Left ventricle myocardium inferior (tissue), 1 donor: Measurements from ENCODE around the gene ACACA. TPM values are rescaled to one million over a fixed set of nuclear protein-coding genes. Genes with fewer than 3 reads are reported as not detected.
"Not testable (repeated sequence)": the region's sequence is repeated elsewhere in the genome, so short reads cannot be mapped to it uniquely, and the experiment has no call there.

ENCODE experiments used
- DNase-seq: peaks from one replicate; pipeline ENCODE4 v3.0.0-alpha.2; 2020
- H3K27ac ChIP-seq: fragments of 200-600 bp; replicated peaks from 2 replicates; pipeline ENCODE4 v1.8.0; 2021
- H3K27me3 ChIP-seq: fragments of 200-600 bp; 2 replicates; pipeline ENCODE4 v1.8.0; 2021; ENCODE audit warnings: low read depth
- H3K36me3 ChIP-seq: fragments of 200-600 bp; 2 replicates; pipeline ENCODE4 v1.8.0; 2021
- H3K4me1 ChIP-seq: fragments of 200-600 bp; 2 replicates; pipeline ENCODE4 v1.8.0; 2021
- H3K4me3 ChIP-seq: fragments of 200-600 bp; 2 replicates; pipeline ENCODE4 v1.8.0; 2021; ENCODE audit warnings: mild to moderate bottlenecking, moderate library complexity
- H3K9me3 ChIP-seq: fragments of 200-600 bp; replicated peaks from 2 replicates; pipeline ENCODE4 v1.8.0; 2021
- intact Hi-C: fragments of 100-400 bp; cut with micrococcal nuclease; formaldehyde crosslinking; loops from one replicate; pipeline ENCODE4 v1.11.0; 2022
- total RNA-seq: library from RNA; stranded (reverse); fragmentation: NEBNext Ultra II Directional; extraction: Animal tissue kit (Norgen Biotek cat#: 25700); gene quantifications from one replicate; pipeline ENCODE4 v1.2.1, GENCODE V29; 2021
- TF ChIP-seq, protein P1 (sequence below): fragments of 200-600 bp; IDR thresholded peaks from 2 replicates; pipeline ENCODE4 v1.8.0; 2021; ENCODE audit warnings: antibody characterized with exemption, mild to moderate bottlenecking, borderline replicate concordance
- donor health status: DM: no; HTN: yes; CAD: no; lungs with severe emphysema.

Gene ACACA
- total RNA-seq, 1 donor from 2014 or later, result 16.2 TPM

DNA sequence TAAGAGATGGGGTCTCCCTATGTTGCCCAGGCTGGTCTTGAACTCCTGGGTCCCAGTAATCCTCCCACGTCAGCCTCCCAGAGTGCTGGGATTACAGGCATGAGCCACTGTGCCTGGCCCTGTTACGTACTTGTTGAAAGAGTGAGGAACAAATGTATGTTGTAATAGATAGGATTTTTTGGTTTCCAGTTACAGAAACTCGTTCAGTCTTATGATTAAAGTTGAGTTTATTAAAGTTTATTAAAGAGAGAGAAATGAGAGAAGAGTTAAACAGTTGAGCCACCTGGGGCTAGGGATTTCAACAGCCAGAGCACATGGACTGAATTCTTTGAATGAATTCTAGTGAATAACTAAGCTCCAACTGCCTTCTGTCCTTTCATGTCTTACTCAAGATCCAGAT lies 3.7 kb upstream of the ACACA start:
- Histone ChIP-seq H3K36me3 (peaks cover 42% of the 10 kb centered on the region), H3K4me1 (peaks cover 25% of the 10 kb centered on the region), H3K9me3 (no peaks in the 10 kb centered on the region), H3K27me3 (no peaks in the 10 kb centered on the region), H3K27ac (no peak overlapping the region), H3K4me3 (no peak overlapping the region)
- intact Hi-C loops, result no loop called here
- no peak for DNase-seq
- TF ChIP-seq, protein P1, sequence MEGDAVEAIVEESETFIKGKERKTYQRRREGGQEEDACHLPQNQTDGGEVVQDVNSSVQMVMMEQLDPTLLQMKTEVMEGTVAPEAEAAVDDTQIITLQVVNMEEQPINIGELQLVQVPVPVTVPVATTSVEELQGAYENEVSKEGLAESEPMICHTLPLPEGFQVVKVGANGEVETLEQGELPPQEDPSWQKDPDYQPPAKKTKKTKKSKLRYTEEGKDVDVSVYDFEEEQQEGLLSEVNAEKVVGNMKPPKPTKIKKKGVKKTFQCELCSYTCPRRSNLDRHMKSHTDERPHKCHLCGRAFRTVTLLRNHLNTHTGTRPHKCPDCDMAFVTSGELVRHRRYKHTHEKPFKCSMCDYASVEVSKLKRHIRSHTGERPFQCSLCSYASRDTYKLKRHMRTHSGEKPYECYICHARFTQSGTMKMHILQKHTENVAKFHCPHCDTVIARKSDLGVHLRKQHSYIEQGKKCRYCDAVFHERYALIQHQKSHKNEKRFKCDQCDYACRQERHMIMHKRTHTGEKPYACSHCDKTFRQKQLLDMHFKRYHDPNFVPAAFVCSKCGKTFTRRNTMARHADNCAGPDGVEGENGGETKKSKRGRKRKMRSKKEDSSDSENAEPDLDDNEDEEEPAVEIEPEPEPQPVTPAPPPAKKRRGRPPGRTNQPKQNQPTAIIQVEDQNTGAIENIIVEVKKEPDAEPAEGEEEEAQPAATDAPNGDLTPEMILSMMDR, result no peak

DNA sequence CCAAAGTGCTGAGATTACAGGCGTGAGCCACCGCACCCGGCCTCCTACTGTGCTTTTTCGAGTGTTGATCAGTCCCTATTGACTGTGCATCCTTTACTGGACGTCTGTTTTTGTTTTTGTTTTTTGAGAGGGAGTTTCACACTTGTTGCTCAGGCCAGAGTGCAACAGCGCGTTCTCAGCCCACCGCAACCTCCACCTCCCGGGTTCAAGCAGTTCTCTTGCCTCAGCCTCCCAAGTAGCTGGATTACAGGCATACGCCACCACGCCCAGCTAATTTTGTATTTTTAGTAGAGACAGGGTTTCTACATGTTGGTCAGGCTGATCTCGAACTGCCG lies 1.5 kb upstream of the ACACA start:
- not testable (repeated sequence) for H3K27me3 ChIP-seq, DNase-seq, H3K9me3 ChIP-seq
- Histone ChIP-seq H3K27ac (peak overlapping the region; percentile 97), H3K36me3 (peaks cover 21% of the 10 kb centered on the region), H3K4me1 (peaks cover 31% of the 10 kb centered on the region), H3K4me3 (peak overlapping the region; percentile 80)
- intact Hi-C loops, result loop anchor here (5.0 kb wide), 1 partner anchor 79 kb away; the partner anchor contains the start of gene DUSP14

DNA sequence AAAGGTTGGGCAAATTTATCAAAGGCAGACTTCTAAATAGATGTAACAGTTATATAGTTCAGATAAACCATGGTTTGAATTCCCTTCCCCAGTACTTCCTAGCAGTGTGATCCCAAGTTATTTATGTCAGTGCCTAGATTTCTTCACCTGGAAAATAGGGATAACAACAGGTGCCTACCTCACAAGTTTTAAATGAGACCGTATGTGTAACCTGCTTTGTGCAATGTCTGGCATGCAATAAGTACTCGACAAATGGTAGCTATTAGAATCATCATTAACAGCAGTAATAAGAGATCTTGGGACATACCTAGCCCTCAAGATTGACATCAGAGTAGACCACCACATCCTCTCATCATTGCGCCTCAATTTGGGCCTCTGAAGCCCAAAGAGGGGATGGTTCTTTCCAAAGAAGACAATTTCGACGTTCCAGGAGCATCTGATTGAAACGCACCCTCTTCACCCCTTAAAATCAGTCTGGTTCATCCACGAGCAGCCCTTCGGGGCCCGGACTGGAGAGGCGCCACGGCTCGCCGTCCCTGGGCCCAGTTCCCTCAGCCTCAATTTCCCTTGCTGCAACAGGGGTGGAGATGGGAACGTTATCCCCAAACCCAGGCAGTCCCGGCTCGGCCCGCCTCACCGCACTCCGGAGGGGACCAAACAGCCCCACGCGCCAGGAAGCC lies 541 bp downstream of the ACACA start:
- intact Hi-C loops, result loop anchor here (5.0 kb wide), 1 partner anchor 81 kb away; the partner anchor contains the start of gene DUSP14
- H3K9me3 ChIP-seq, result no peaks in the 10 kb centered on the region
- peak overlapping the region; percentile 80 for H3K4me3 ChIP-seq
- H3K27me3 ChIP-seq, result no peaks in the 10 kb centered on the region
- H3K4me1 ChIP-seq, result peaks cover 31% of the 10 kb centered on the region
- peak overlapping the region; percentile 97 for H3K27ac ChIP-seq
- peaks cover 2% of the 10 kb centered on the region for H3K36me3 ChIP-seq
- DNase-seq, result no peak
- TF ChIP-seq, protein P1, result no peak

DNA sequence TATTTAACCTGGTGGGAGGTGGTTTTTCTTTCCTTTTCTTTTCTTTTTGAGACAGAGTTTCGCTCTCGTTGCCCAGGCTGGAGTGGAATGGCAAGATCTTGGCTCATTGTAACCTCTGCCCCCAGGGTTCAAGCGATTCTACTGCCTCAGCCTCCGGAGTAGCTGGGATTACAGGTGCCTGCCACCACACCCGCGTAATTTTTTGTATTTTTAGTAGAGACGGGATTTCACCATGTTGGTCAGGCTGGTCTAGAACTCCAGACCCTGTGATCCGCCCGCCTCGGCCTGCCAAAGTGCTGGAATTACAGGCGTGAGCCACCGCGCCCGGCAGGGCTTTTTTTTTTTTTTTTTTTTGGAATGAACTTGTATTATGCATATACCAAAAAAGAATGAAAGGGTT lies 1.1 kb downstream of the ACACA start:
- intact Hi-C loops, result loop anchor here (5.0 kb wide), 1 partner anchor 82 kb away; the partner anchor contains the start of gene DUSP14
- H3K9me3 ChIP-seq, H3K27ac ChIP-seq, DNase-seq, H3K36me3 ChIP-seq, H3K27me3 ChIP-seq: not testable (repeated sequence)
- peak overlapping the region; percentile 80 for H3K4me3 ChIP-seq
- H3K4me1 ChIP-seq, result peaks cover 31% of the 10 kb centered on the region

DNA sequence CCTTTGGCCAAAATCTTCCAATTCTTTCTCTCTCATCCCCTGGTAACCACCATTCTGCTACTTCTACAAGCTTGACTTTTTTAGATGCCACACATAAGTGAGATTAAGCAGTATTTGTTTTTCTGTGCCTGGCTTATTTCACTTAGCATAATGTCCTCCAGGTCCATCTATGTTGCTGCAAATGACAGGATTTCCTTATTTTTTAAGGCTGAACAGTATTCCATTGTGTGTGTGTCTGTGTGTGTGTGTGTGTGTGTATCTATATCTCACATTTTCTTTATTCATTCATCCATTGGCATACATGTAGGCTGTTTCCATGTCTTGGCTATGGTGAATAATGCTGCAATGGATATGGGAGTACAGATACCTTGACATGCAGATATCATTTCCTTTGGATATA lies 6.1 kb downstream of the ACACA start:
- TF ChIP-seq, protein P1, result no peak
- no peaks in the 10 kb centered on the region for H3K27me3 ChIP-seq
- DNase-seq, result no peak
- H3K9me3 ChIP-seq, result no peaks in the 10 kb centered on the region
- no peaks in the 10 kb centered on the region for H3K36me3 ChIP-seq
- no peak overlapping the region for H3K27ac ChIP-seq
- H3K4me3 ChIP-seq, result no peak overlapping the region
- peaks cover 15% of the 10 kb centered on the region for H3K4me1 ChIP-seq
- intact Hi-C loops, result no loop called here

DNA sequence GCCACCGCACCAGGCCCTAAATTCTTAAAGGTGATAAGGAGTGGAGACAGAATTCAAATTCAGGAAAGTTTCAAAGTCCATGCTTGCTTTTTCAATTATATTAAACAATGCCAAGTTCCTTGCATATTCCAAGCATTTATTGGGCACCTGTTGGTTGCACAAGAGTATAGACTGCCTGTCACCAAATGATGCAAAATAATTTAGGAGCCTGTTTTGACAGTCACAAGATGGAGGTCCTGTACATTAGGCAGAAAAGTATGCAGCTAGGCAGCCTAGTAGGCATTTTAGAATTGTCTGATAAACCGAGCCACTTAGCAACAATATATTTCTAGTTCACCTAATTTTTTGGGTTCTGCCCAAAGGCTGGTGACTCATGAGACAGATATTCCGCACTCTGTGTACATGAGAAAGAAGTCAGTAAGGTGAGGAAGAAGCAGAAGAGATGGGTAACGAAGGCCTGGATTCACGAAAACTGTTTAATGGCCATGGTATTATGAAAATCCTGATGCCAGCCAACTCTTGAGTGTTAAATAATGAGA lies 7.3 kb downstream of the ACACA start:
- Histone ChIP-seq H3K27me3 (no peaks in the 10 kb centered on the region), H3K4me3 (no peak overlapping the region), H3K4me1 (peaks cover 7% of the 10 kb centered on the region), H3K27ac (no peak overlapping the region), H3K9me3 (no peaks in the 10 kb centered on the region), H3K36me3 (no peaks in the 10 kb centered on the region)
- intact Hi-C loops, result no loop called here
- TF ChIP-seq, protein P1, result no peak
- DNase-seq, result no peak
